ENCODE data around the gene FNDC3B.

FNDC3B gene

GRCh38 chr3:172247525-172248274 is 208.3 kb downstream of the FNDC3B start:
- no peaks in the 10 kb centered on the region; the same call in 1 of the 2 replicates for H3K9me3 ChIP-seq (ENCODE audit: low read length)
- no peaks in the 10 kb centered on the region for H4K20me1 ChIP-seq (ENCODE audit: insufficient read depth, low read length)
- no peaks in the 10 kb centered on the region for H3K9me2 ChIP-seq (ENCODE audit: low read depth, low read length)
- no peak overlapping the region for H2AFZ ChIP-seq (ENCODE audit: low read length)
- H3F3A ChIP-seq (ENCODE audit: insufficient read depth, low read length), result no peaks in the 10 kb centered on the region
- no peak overlapping the region for H3K4me3 ChIP-seq (ENCODE audit: low read depth, low read length, poor library complexity, severe bottlenecking)
- H3K27ac ChIP-seq (ENCODE audit: low read depth, low read length, poor library complexity, severe bottlenecking), result no peak overlapping the region
- TF ChIP-seq CTCF (IDR thresholded peaks at IDR 0.05; ENCODE audit: low read length) (no peak), EZH2 (IDR thresholded peaks at IDR 0.05; ENCODE audit: borderline replicate concordance, low read length) (no peak)
- no peaks in the 10 kb centered on the region for H3K36me3 ChIP-seq (ENCODE audit: insufficient read depth, low read length)
- no peaks in the 10 kb centered on the region; the same call in 1 of the 2 replicates for H3K27me3 ChIP-seq (ENCODE audit: insufficient read depth, low read length)
- no peak overlapping the region for H3K9ac ChIP-seq (ENCODE audit: low read length)
- H3K4me2 ChIP-seq (ENCODE audit: low read length), result no peak overlapping the region
- H3K79me2 ChIP-seq (ENCODE audit: insufficient read depth, low read length), result no peaks in the 10 kb centered on the region
- H3K4me1 ChIP-seq (ENCODE audit: insufficient read depth, low read length, severe bottlenecking), result no peaks in the 10 kb centered on the region

- no peaks in the 10 kb centered on the region for H3K9me2 ChIP-seq (ENCODE audit: low read depth, low read length)
- no peak overlapping the region for H3K4me2 ChIP-seq (ENCODE audit: low read length)
- no peaks in the 10 kb centered on the region for H4K20me1 ChIP-seq (ENCODE audit: insufficient read depth, low read length)
- H3F3A ChIP-seq (ENCODE audit: insufficient read depth, low read length), result no peaks in the 10 kb centered on the region
- H3K4me1 ChIP-seq (ENCODE audit: insufficient read depth, low read length, severe bottlenecking), result no peaks in the 10 kb centered on the region
- no peaks in the 10 kb centered on the region for H3K36me3 ChIP-seq (ENCODE audit: insufficient read depth, low read length)
- TF ChIP-seq CTCF (IDR thresholded peaks at IDR 0.05; ENCODE audit: low read length), result no peak
- TF ChIP-seq EZH2 (IDR thresholded peaks at IDR 0.05; ENCODE audit: borderline replicate concordance, low read length), result no peak
- no peak overlapping the region for H3K27ac ChIP-seq (ENCODE audit: low read depth, low read length, poor library complexity, severe bottlenecking)
- no peak overlapping the region for H2AFZ ChIP-seq (ENCODE audit: low read length)
- H3K9me3 ChIP-seq (ENCODE audit: low read length), result no peaks in the 10 kb centered on the region
- no peaks in the 10 kb centered on the region for H3K79me2 ChIP-seq (ENCODE audit: insufficient read depth, low read length)
- no peaks in the 10 kb centered on the region for H3K27me3 ChIP-seq (ENCODE audit: insufficient read depth, low read length)
- H3K4me3 ChIP-seq (ENCODE audit: low read depth, low read length, poor library complexity, severe bottlenecking), result no peak overlapping the region
- no peak overlapping the region for H3K9ac ChIP-seq (ENCODE audit: low read length)
Observed at GRCh38 chr3:172249039-172249438, 209.7 kb downstream of the FNDC3B start.

- Histone ChIP-seq H3K27ac (ENCODE audit: low read depth, low read length, poor library complexity, severe bottlenecking) (no peak overlapping the region), H3K9ac (ENCODE audit: low read length) (no peak overlapping the region), H3K36me3 (ENCODE audit: insufficient read depth, low read length) (no peaks in the 10 kb centered on the region), H3K79me2 (ENCODE audit: insufficient read depth, low read length) (no peaks in the 10 kb centered on the region), H3K4me3 (ENCODE audit: low read depth, low read length, poor library complexity, severe bottlenecking) (no peak overlapping the region), H2AFZ (ENCODE audit: low read length) (no peak overlapping the region), H4K20me1 (ENCODE audit: insufficient read depth, low read length) (no peaks in the 10 kb centered on the region), H3K27me3 (ENCODE audit: insufficient read depth, low read length) (no peaks in the 10 kb centered on the region), H3K9me3 (ENCODE audit: low read length) (no peaks in the 10 kb centered on the region), H3K9me2 (ENCODE audit: low read depth, low read length) (no peaks in the 10 kb centered on the region), H3K4me1 (ENCODE audit: insufficient read depth, low read length, severe bottlenecking) (no peaks in the 10 kb centered on the region), H3F3A (ENCODE audit: insufficient read depth, low read length) (no peaks in the 10 kb centered on the region), H3K4me2 (ENCODE audit: low read length) (no peak overlapping the region)
- TF ChIP-seq CTCF (IDR thresholded peaks at IDR 0.05; ENCODE audit: low read length) (no peak), EZH2 (IDR thresholded peaks at IDR 0.05; ENCODE audit: borderline replicate concordance, low read length) (no peak)
Observed at GRCh38 chr3:172251211-172251610, 211.8 kb downstream of the FNDC3B start.

All from OCI-LY1 (cell line).